DMS79 treated with DMSO at 0.1 percent for 48 hours (cell line): Measurements from ENCODE around the gene VAV2.
A peak's percentile ranks its signal among the peaks of the same experiment; 100 is the strongest.

Source experiments
- DNase-seq: peaks from one replicate; lab custom pipeline; 2025; lab: John Stamatoyannopoulos, UW

VAV2 gene

DNA sequence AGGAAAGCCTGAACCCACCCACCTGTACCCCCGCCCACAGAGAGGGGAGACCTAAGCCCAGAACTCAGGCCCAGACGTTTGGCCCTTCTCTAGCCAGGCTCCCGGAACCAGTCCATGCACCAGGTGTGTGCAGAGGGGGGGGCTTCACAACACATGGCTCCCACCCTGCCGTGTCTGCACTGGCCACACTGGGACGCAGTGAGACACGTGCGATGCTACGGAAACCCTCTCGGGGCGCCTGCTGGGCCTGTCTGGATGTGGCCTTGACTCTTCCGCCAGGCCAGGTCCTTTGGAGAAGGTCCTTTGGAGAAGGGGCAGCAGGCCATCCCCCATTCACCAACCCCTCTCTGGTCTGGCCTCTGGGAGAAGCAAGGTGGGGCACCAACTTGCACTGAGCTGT is 195.6 kb downstream of the VAV2 start:
- no peak for DNase-seq

DNA sequence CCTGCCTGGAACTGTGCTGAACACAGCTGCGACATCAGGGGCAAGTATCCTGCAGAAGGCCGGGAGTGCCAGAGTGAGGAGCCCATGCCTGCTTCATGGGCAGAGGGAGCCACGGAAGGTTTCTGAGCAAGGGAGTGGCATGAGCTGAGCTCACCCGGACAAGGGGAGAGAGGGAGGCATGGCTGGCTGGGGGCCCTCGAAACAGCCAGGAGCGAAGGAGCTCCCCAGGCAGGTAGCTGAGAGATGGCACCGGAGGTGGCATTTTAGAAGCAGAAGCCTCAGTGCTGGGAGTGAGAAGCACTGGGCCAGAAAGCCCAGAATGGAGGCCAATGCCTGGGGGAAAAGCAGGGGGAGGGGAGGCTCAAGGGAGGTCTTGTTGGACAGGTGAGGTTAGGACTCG is 197.1 kb downstream of the VAV2 start:
- DNase-seq: no peak

DNA sequence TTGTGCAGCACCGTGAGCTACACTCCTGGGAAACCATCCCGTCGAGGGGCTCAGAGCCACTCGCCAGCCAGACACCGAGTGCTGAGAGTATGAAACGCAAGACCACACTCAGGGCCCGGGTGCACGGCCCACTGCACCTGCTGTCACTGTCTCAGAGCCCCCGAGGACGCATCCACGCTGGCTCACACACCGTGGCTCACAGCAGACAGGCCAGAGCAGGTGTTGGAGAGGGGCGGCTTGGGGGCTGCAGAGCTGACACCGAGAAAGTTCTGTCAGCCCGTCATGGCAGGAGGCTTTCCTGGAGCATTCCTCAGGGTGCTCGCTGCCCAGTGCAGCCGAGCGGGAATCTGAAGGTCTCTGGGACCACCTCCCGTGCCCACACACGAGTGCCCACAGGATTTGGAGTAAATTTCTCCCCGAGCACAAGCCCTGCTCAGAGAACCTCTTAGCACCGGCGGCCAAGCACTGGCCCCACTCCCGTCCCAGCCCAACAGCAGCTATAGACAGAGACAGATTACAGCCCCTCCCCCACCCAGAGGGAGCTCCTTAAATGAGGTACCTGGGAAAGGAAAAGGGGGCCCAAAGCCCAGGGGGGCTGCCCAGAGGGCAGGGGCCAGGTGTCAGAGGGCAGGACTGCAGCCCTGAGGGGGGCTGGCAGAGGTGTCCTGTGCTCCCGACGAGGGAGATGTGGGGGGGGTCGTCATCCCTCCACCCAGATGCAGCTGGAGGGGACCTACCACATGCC is 197.9 kb downstream of the VAV2 start:
- no peak for DNase-seq

DNA sequence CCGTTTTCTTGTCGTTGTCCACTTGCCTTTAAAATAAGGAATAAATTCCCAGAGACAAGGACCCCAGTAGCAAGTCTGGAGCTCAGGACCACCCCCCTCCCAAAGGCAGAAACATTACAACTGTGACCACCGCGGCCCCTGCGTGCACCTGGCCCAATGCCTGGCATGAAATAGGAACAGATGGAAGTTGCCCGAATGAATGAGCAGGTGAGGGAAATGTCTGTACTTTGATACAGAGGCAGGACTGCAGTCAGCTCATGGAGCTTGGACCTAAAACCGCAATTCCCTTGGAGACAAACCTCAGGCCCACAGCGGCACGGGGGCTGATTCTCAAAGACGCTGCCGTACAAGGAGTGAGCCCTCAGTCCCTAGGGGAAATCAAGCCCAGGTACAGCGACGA is 198.7 kb downstream of the VAV2 start:
- DNase-seq: no peak

DNA sequence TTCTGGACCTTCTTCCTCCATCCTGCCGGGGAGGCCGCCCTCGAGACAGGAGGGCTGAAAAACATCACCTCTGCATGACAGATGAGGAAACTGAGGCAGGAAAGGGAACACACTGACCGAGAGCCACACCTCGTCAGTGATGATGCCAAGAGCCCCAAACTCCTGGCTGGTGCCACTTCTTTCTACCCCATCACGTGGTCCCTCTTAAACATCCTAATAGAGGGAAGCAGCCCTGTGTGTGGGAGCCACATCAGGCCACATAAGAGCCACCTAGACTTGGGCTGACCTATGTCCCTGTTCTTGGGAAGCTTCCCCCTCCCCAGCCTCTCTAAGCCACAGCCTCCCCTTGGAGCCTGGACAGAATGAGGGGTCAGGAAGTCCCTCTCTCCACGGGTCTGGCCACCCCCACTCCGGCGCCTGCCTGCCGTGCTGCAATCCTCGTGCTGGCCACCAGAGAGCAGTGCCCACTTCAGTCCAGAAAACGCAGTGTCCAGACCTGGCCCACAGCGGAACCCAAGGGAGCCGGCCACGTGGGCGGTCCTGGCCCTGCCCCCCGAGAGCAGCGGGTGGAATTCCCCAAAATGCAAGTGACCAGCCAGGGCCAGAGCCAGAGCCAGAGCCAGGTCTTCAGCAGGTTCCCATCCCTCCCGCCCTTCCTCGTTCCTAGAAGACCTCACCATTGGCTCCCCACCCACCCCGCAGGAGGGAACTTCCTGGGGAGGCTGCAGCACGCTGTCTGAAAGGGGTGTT is 199.2 kb downstream of the VAV2 start:
- DNase-seq: peak; percentile 11

DNA sequence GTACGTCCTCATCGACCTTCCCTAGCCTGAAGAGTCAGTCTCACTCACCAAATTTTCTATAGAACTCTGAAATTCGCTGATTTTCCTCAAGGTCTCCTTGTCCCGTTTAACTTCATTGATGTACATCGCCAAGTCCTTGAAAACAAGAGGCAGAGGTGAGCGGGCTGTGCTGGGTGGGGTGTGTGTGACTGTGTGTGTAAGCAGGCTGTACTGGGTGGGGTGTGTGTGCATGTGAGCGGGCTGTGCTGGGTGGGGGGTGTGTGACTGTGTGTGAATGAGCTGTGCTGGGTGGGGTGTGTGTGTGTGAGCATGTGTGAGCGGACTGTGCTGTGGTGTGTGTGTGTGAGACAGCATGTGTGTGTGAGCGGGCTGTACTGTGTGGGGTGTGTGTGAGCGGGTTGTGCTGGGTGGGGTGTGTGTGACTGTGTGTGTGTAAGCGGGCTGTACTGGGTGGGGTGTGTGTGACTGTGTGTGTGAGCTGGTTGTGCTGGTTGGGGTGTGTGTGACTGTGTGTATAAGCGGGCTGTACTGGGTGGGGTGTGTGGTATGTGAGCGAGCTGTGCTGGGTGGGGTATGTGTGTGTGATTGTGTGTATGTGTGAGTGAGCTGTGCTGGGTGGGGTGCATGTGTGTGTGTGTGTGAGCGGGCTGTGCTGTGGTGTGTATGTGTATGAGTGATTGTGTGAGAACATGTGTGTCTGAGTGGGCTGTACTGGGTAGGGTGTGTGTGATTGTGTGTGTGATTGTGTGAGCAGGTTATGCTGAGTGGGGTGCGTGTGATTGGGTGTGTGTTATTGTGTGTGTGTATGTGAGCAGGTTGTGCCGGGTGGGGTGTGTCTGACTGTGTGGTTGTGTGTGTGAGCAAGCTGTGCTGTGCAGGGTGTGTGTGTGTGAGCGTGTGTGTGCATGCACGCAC is 200.1 kb downstream of the VAV2 start:
- DNase-seq: no peak

DNA sequence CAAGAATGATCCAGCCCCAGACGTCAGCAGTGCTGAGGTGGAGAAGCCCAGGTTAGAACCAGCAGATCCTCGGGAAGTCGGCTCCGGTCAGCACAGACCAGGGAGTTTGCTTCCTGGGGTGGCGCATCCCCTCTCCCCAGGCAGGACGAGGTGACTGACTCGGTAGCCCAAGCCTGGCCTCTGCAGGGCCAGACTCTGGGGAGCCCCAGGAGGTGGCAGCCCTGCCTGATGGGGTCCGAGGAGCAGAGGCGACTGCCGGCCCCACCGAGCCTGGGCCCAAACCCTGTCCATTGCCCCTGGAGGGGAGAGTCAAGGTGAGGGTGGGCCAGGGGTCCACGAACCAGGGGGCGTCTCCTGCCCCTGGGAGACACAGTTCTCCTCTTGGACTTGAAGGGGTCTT is 201.1 kb downstream of the VAV2 start:
- DNase-seq: no peak

DNA sequence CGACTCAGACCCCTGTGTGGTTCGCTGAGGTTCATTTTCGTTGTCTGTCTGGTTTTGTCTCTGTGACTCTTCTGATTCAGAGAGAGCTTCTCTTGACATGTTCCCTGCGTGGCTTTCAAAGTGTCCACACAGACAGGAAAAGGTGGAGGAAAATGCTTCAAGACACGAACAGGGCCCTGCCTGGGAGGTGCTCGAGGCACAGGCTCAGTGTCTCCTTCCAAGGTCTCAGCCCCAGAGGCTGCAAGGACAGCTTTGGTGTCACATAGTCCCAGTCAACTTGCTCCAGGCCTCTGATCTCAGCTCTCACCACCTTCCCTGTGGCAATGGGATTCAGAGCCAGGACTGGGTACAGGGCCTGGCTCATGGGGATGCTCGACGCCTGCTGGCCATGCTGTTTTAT is 202.3 kb downstream of the VAV2 start:
- DNase-seq: no peak

DNA sequence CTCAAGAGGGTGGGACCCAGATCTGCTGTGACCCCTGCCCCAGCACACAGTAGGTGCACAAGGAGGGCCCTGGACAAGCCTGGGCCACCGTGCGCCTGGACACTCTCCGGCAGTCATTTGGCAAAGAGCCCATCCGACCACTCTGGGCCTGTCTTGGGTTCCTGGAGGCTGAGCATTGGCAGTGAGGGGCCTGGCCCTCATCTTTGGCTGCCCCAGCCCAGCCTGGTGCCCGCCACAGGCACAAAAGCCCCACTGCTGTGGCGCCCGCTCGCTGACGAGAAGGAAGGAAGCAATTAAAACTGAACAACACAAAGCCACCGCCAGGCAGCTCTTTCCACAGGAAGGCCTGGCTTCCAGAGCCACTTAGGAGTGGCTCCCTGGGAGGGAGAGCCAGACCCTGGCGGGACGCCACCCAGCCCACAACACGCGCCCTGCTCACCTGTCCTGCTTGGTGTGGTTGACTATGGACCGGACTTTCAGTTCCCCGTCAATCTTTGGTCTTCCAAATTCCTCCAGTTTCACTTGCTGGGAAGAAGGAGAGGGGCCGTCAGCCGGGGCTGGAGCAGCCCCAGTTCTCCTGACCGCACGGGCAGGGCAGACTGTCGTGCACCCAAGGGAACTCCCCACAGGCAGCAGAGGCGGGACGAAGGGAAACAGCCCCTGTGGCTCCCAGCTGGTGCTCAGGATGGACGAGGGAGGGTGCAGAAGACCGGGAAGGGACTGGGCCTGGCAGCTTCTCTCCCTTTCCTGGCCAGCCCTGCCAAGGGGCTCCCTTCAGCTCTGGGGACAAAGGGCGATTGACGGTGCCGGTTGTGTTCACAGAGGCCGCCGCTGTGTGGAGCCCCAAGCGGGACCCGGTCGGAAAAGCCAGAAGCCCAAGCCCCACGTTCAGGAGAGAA is 203.1 kb downstream of the VAV2 start:
- DNase-seq: no peak

DNA sequence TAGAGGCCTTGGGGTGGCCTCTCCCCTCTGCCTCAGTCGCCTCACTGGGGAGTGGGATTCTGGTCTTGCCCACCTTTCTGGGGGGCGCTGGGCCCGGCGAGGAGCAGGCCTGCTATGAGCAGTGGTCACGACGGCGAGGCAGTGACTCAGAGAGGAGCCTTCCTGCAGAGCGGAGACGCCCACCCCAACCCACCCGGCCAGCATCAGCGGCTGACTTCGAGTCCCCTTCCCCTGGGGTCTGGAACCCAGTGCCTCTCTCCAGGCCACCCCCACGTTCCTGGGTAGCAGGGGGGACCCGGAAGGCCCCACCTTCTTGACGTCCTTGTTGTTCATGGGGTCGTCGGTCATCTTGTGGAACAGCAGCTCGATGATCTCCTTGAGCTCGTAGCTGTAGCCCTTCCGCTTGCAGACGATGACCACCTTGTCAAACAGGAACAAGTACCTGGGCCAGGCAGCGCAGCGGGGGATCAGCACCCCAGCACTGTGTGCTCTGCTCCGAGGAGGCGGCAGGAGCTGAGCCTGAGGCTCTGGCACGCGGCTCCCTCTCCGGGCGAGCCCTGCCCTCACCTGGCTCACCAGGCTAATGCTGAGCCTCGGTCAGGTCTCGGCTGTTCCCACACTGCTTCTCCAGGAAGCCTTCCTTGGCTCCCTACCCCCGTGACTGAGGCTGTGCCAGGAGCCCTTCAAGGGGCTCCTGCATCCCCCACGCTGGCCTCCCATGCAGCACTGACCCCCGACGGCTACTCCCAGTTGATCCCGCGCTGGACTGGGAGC is 203.9 kb downstream of the VAV2 start:
- DNase-seq: no peak

DNA sequence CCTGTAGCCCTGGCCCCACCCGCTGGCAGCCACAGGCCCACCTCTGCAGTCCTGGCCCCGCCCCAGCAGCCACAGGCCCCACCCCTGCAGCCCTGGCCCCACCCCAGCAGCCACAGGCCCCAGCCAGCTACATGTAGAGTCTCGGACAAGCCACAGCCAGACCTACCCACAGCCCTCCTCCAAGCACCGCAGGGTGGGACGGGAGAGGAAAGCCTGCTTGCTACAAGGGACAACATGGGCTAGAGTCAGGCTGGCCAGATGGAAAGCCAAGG is 204.4 kb downstream of the VAV2 start:
- no peak for DNase-seq

DNA sequence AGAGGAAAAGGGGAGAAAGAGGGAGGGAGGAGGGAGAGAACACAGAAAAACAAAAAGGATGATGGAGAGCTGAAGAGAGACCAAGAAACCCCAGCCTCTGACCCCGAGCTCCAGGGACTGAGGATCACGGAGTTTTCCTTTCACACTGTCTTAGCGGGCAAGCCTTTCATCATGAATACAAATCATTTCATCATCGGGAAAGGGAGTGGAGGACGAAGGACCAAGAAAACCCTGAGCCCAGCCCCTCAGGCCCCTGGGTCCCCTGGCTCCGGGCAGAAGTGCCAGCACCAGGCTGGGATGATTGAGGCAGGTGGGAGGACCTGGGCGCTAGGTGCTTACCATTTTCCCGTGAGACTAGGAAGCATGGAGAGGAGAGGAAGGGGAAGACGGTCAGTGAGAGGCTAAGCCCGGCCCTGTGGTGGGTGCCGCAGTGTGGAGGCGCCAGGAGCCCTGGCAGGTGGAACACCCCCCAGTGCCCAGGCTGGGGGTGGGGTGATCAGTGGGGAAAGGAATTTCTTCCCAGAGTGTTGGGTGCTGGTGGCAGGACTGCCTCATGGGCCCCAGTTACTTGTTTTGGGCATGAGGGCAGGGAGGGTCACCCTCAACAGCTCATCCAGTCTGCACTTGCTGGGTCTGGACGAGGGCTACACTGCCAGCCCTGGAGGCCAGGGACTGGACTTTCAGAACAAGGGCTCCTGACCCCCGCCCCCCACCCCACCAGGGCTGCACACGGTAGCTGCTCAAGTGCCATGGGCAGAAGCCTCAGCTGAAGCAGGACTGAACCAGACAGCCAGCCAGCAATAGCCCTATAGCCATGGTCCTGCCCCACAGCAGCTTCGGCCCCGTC is 205.0 kb downstream of the VAV2 start:
- DNase-seq: no peak

DNA sequence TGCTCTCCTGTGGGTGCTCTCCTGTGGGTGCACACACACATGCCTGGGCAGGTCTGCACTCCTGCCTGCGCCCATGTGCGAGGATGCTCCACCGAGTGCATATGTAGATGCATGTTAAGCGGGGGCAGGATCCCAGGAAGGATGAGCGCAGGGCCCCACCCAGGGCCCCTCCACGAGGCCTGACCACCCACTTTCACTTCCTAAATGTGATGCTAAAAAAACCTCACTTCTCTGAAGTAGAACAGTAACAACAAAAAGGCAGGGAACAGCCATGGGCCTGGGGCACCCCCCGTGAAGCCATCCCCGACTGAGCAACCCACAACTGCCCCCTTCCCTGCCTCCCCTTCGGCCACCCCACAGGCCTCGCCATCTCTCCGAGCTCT is 205.8 kb downstream of the VAV2 start:
- DNase-seq: no peak

DNA sequence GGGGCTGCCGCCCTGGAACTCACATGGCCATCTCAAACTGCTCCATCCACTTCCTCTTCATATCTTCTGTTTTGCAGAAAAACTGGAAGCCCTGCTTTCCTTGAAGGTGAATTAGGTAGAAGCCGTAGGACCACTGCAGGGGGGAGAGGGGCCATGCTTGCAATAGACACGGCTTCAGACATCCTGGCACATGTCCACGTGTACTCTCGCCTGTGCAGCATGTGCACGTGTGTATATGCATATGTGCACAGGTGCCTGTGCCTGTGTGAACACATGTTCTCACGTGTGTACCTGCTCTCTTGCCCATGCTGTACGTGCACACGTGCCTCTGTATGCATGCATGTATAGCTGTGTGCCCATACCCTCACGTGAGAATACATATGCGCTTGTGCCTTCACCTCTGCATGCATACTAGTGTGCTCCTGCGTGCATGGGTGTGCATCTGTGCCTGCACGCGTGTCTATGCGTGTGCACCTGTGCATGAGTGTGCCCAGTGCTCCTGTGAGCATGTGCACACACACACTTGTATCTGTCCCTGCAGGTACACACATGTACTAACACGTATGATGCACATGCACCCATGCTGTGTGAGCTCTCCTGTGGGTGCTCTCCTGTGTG is 206.3 kb downstream of the VAV2 start:
- DNase-seq: no peak

DNA sequence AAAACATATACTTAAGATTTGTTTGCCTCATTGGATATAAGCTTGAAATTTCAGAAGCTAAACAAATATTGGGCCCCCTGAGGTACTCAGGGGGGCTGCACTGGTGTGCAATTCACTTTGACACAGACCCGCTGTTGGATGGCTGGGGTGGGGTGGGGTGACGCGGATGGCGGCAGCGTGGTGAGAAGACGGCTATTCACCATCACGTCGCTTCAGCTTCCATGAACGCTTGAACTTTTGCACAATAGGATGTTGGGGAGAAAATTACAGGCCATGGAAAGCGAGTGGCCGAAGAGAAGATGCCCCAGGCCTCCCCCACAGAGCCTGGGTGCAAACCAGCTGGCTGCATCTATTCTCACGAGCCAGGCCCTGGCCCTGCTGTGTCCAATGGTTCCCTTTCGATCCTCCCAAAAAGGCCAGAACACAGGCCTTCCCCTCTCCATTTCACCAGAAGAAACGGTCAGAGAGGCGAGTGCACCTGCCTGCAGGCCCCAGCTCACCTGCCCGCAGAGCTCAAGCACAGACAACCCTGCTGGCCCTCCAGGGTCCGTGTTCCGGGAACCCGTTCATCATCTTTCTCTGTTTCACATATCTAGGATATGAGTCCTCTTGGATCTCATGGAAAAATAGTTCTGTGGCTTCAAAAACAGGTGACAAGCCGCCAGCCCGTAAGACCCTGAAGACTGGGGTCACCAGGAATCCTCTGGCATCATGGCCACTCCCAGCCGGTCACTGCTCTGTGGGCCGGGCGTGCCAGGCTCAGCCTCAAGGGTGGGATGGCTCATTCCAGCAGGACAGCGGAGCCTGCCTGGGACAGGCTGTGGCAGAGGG is 207.2 kb downstream of the VAV2 start:
- no peak for DNase-seq

DNA sequence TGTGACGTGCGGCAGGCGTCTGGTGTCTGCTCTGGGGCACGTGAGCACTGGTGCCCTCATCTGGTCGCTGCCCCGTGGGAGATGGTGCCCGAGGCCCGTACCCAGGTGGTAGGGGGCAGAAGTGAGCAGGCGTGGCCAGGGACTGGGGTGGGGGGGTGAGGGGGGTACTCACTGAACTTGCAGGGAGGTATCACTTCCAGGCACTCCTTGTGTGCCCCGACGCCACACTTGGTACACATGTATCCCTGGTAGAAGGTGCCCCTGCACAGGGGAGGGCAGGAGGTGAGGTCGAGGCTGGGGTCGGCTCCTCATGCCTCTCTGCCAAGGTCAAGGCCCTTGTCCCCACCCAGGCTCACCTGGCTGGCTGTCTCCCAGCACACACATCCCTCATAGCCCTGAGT is 208.8 kb downstream of the VAV2 start:
- DNase-seq: no peak

DNA sequence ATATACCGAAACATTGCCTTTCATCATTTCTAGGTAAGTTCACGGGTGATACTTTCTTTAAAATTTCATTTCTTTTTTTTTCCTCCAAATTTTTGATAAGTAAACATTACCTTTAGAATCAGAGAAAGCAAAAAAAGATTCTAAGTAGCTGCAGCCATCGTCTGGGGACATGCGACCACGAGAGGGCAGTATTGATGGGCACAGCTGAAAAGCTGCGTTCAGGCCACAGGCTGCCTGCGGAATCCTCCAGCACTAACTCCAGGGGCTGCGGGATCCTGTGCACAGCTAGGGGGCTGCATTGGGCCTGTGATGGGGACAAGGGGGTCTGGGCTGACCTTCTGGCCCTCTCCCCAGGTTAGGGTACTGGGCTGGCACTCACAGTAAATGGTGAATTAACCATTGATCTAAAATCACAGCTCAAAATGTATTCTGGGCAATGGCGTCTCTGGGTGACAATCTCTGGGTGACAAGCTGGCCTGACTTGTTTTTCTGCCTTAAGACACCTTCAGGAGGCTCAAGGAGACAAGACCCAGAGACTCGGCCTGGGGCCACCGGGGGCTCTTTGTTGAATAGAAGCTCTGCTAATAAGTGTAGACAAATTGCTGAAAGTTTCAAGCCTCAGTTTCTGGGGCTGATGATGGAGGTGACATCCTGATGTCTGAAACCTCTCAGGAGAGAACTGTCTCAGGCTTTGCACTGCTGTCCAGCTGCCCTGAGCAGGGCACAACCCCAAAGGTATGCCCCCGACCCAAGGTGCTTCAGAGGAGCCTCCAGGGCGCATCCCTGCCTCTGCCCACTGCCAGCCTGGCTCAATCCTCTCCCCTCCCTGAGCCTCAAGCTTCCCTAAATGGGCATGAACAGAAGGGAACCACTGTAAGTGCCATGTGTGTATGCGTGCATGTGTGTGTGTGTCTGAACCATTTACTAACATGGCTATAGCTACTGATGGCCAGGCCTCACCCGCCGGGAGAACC is 209.7 kb downstream of the VAV2 start:
- DNase-seq: peak; percentile 40

DNA sequence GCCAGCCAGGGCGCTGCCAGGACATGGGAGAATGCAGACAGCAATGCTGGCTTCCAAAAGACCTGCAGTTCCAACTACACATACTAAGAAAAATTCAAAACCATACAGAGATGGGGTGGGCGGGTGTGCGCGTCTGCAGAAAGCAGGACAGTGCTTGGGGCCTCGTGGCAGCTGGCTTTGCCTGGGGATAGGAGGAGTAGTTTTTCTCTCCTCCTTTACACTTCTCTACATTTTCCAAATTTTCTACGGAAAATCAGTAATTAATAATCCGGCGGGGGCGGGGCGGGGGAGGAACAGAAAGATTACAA is 210.3 kb downstream of the VAV2 start:
- no peak for DNase-seq
